Calu3 (cell line): ENCODE results near the gene JAZF1. TPM values are rescaled to one million over a fixed set of nuclear protein-coding genes. Genes with fewer than 3 reads are reported as not detected.

Experiments
- BruUV-seq: library from RNA; stranded (reverse); fragments of 400-500 nt; replicated peaks from 2 replicates; lab custom pipeline; 2021; lab: Mats Ljungman, UMichigan
- CTCF ChIA-PET: fragments of 300-600 bp; sonication (Branson Sonifier 250); formaldehyde crosslinking; loops from one replicate; lab custom pipeline; 2022; ENCODE audit warnings: antibody characterized with exemption; lab: Charles Lee
- DNase-seq: peaks from one replicate; pipeline ENCODE4 v3.0.0; 2022
- H3K27ac Mint-ChIP-seq: one replicate; pipeline ENCODE4 v1.8.0; 2022; ENCODE audit warnings: mixed read lengths; ENCODE audit not compliant: unreplicated experiment
- H3K27me3 Mint-ChIP-seq: one replicate; pipeline ENCODE4 v1.8.0; 2022; ENCODE audit warnings: mixed read lengths; ENCODE audit not compliant: unreplicated experiment
- H3K36me3 Mint-ChIP-seq: one replicate; pipeline ENCODE4 v1.8.0; 2022; ENCODE audit warnings: mild to moderate bottlenecking, moderate library complexity, mixed read lengths; ENCODE audit not compliant: insufficient read depth, unreplicated experiment
- H3K4me1 Mint-ChIP-seq: one replicate; pipeline ENCODE4 v1.8.0; 2022; ENCODE audit warnings: mild to moderate bottlenecking, low read depth, mixed read lengths; ENCODE audit not compliant: unreplicated experiment
- H3K4me3 Mint-ChIP-seq: one replicate; pipeline ENCODE4 v1.8.0; 2022; ENCODE audit warnings: mild to moderate bottlenecking, low read depth, moderate library complexity, mixed read lengths; ENCODE audit not compliant: unreplicated experiment
- H3K9me3 Mint-ChIP-seq: one replicate; pipeline ENCODE4 v1.8.0; 2022; ENCODE audit warnings: low read depth, mixed read lengths; ENCODE audit not compliant: unreplicated experiment
- intact Hi-C: fragments of 100-400 bp; cut with micrococcal nuclease; formaldehyde crosslinking; loops from one replicate; pipeline ENCODE4 v1.10.0; 2022; ENCODE audit not compliant: unreplicated experiment
- total RNA-seq: library from RNA; stranded (reverse); gene quantifications from 2 replicates; pipeline ENCODE4 v1.2.3, GENCODE V29; 2022
- TF ChIP-seq, protein P1 (sequence below): fragments of 200-600 bp; IDR thresholded peaks from one replicate; pipeline ENCODE4 v1.8.0; 2022; ENCODE audit warnings: antibody characterized with exemption; ENCODE audit not compliant: unreplicated experiment

JAZF1 gene
- total RNA-seq, 1 experiment from 2014 or later: 10.7 TPM

DNA sequence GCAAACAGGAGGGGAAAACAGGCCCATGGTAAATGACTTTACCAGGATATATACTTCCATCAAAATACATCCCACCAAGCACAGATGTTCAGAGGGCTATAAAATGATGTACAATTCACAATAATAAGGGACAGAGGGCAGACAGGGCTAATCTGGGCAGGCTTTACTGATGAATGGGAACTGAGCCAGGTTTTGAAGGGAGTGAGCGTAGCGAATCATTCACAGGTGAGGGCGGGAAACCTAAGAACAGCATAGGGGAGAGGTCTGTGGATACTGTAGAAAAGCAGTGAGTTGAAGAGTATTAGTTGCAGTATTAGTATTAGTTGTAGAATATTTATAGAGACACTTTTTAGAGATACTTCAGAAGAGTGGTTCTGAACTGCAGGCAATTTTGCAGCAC, 180.8 kb downstream of the JAZF1 start:
- Mint-ChIP-seq H3K36me3 (no peaks in the 10 kb centered on the region), H3K9me3 (no peaks in the 10 kb centered on the region), H3K4me3 (no peak overlapping the region), H3K27me3 (no peaks in the 10 kb centered on the region), H3K27ac (no peak overlapping the region), H3K4me1 (peaks cover 12% of the 10 kb centered on the region)
- no TSS peak for BruUV-seq
- intact Hi-C loops: no loop called here
- TF ChIP-seq, protein P1, sequence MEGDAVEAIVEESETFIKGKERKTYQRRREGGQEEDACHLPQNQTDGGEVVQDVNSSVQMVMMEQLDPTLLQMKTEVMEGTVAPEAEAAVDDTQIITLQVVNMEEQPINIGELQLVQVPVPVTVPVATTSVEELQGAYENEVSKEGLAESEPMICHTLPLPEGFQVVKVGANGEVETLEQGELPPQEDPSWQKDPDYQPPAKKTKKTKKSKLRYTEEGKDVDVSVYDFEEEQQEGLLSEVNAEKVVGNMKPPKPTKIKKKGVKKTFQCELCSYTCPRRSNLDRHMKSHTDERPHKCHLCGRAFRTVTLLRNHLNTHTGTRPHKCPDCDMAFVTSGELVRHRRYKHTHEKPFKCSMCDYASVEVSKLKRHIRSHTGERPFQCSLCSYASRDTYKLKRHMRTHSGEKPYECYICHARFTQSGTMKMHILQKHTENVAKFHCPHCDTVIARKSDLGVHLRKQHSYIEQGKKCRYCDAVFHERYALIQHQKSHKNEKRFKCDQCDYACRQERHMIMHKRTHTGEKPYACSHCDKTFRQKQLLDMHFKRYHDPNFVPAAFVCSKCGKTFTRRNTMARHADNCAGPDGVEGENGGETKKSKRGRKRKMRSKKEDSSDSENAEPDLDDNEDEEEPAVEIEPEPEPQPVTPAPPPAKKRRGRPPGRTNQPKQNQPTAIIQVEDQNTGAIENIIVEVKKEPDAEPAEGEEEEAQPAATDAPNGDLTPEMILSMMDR: no peak
- CTCF ChIA-PET: interaction anchor here (0.7 kb wide), 1 partner anchor 815 kb away, joined by 7 read pairs; no protein-coding TSS in a partner anchor
- no peak for DNase-seq

DNA sequence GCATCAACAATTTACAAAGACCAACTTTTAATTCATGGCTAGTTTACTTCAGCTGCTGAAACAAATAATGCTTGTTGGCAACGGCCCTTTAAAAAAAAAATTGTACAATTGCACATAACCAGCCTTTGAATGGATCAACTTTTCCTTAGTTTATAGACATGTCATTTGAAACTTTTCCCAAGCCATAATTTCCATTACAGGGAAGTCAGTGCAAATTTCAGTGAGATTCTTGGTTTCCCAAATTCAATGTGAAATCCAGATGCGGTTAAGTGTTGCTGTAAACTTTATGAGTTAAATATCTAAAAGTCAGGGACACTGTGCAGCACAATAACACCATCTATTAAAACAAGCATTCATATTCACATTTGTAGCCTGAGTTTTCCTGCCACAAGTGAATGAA, 182.2 kb downstream of the JAZF1 start:
- no peak for DNase-seq
- H3K36me3 Mint-ChIP-seq: no peaks in the 10 kb centered on the region
- CTCF ChIA-PET: no interaction called here
- no peaks in the 10 kb centered on the region for H3K27me3 Mint-ChIP-seq
- TF ChIP-seq, protein P1: no peak
- H3K4me3 Mint-ChIP-seq: no peak overlapping the region
- intact Hi-C loops: no loop called here
- H3K9me3 Mint-ChIP-seq: no peaks in the 10 kb centered on the region
- H3K4me1 Mint-ChIP-seq: peaks cover 20% of the 10 kb centered on the region
- BruUV-seq: no TSS peak
- H3K27ac Mint-ChIP-seq: no peak overlapping the region

DNA sequence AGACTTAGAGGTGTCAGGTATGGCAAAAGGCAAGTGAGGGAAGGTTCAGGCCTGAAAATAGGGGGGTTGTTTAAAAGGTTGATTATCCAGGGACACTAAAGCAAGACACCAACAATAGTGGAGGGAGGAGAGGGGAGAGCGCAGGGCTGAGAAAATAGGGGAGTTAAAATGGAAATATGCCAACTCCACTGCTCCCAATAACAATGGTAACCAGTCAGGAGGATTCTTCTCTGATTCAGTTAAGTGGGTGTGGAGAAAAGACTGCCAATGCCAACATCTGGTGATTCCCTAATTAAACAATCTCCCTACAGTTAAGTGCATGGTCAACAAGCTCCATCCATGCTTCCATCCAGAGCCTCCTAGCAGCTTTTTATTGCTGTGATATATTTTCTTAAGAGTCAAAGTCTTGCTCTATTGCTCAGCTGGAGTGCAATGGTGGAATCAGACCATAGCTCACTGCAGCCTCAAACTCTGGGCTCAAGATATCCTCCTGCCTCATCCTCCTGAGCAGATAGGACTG, 183.3 kb downstream of the JAZF1 start:
- BruUV-seq: no TSS peak

DNA sequence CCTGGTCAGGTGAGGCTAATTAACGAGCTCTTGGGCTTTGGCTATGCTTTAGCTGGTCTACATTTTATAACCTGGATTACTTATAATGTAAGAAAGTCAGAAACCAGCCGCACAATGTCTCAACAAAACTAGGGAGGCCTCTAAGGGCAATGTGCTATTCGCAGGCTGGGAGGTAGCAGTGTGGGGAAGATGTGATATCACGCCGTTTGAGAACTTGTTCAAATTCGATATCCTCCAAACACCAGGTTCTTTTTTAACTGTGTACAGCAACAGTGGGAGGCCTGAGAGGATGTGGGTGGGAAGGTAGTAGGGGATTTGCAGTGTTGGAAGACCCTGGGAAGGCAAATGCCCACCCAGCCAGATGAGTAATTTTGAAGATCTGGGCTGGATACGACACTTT, 184.5 kb downstream of the JAZF1 start:
- peaks cover 20% of the 10 kb centered on the region for H3K4me1 Mint-ChIP-seq
- CTCF ChIA-PET: no interaction called here
- BruUV-seq: no TSS peak
- TF ChIP-seq, protein P1: no peak
- no peak for DNase-seq
- intact Hi-C loops: no loop called here
- no peaks in the 10 kb centered on the region for H3K27me3 Mint-ChIP-seq
- no peak overlapping the region for H3K4me3 Mint-ChIP-seq
- H3K36me3 Mint-ChIP-seq: no peaks in the 10 kb centered on the region
- no peaks in the 10 kb centered on the region for H3K9me3 Mint-ChIP-seq
- no peak overlapping the region for H3K27ac Mint-ChIP-seq

More for the DNA sequence above, 183.3 kb downstream of the JAZF1 start:
- no peak for DNase-seq
- no peaks in the 10 kb centered on the region for H3K9me3 Mint-ChIP-seq
- H3K27ac Mint-ChIP-seq: no peak overlapping the region
- TF ChIP-seq, protein P1: no peak
- CTCF ChIA-PET: no interaction called here
- no peaks in the 10 kb centered on the region for H3K27me3 Mint-ChIP-seq
- H3K36me3 Mint-ChIP-seq: no peaks in the 10 kb centered on the region
- peaks cover 20% of the 10 kb centered on the region for H3K4me1 Mint-ChIP-seq
- H3K4me3 Mint-ChIP-seq: no peak overlapping the region
- intact Hi-C loops: no loop called here
